ENCODE measurements around the gene INTS7. TPM values are rescaled to one million over a fixed set of nuclear protein-coding genes. Genes with fewer than 3 reads are reported as not detected.

The INTS7 gene
- total and polyA plus RNA-seq, 2 donors from 2014 or later: 5.1 to 9.8 TPM

DNA sequence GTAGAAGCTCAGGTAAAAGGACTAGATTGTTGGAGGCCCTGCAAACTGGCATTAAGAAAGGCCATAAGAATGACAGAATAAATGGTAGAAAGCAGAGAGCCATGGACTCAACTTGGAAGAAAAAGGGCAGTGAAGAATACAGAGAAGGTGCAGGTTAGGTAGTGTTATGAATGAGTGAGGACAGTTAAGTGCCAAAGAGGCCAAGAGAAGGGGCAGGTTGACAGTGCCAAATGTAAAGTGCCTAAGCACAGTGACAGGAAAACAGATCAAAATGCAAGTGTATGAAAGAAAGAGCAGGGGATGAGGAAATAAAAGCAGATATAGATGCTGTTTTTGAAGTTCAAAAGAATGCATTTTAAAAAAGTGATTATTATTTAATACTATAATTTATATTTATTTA is 43.7 kb downstream of the INTS7 start:
- Histone ChIP-seq H3K9ac (ENCODE audit: low read length in 3 of 3) (no peak overlapping the region), H3K27ac (ENCODE audit: low read depth in 2 of 2, low read length in 2 of 2) (no peak overlapping the region), H3K36me3 (ENCODE audit: control insufficient read depth in 2 of 3, insufficient read depth in 3 of 3, low read length in 3 of 3) (no peaks in the 10 kb centered on the region), H3K27me3 (ENCODE audit: control insufficient read depth, insufficient read depth, low read length) (no peaks in the 10 kb centered on the region), H3K9me3 (ENCODE audit: control insufficient read depth in 2 of 3, insufficient read depth in 1 of 3, low read length in 3 of 3) (no peaks in the 10 kb centered on the region), H3K4me1 (ENCODE audit: control insufficient read depth in 2 of 3, insufficient read depth in 2 of 3, low read depth in 1 of 3, low read length in 3 of 3) (no peaks in the 10 kb centered on the region), H3K4me3 (ENCODE audit: low read length in 3 of 3) (no peak overlapping the region)
- intact Hi-C loops (cut with DNase I): no loop called here
- FAIRE-seq: no peak
- DNase-seq: no peak
- TF ChIP-seq, protein P1, sequence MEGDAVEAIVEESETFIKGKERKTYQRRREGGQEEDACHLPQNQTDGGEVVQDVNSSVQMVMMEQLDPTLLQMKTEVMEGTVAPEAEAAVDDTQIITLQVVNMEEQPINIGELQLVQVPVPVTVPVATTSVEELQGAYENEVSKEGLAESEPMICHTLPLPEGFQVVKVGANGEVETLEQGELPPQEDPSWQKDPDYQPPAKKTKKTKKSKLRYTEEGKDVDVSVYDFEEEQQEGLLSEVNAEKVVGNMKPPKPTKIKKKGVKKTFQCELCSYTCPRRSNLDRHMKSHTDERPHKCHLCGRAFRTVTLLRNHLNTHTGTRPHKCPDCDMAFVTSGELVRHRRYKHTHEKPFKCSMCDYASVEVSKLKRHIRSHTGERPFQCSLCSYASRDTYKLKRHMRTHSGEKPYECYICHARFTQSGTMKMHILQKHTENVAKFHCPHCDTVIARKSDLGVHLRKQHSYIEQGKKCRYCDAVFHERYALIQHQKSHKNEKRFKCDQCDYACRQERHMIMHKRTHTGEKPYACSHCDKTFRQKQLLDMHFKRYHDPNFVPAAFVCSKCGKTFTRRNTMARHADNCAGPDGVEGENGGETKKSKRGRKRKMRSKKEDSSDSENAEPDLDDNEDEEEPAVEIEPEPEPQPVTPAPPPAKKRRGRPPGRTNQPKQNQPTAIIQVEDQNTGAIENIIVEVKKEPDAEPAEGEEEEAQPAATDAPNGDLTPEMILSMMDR (IDR thresholded peaks at IDR 0.05; ENCODE audit: borderline replicate concordance, extremely low read depth, insufficient read depth): no peak

DNA sequence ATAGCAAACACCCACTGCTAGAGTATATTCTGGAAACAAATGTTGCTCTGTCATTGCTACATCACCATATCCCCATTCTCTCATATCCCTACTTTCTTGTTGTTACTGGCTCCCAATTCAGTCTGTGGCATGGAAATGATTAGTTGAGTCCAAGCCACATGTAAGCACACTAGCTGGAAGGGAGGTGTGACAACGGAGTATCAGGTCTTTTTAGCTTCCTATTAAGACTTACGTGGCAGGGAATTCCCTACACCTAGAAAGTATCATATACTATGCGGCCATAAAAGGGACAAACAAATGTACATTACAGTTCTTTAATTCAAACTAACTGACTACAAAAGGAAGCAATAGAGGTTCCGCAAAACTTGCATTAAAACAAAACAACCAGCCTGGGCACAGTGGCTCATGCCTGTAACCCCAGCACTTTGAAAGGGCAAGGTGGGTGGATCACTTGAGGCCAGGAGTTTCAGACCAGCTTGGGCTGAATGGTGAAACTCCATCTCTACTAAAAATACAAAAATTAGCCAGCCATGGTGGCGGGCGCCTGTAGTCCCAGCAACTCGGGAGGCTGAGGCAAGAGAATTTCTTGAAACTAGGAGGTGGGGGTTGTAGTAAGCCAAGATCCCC is 48.6 kb downstream of the INTS7 start:
- intact Hi-C loops (cut with DNase I): no loop called here
- Histone ChIP-seq H3K27ac (ENCODE audit: low read depth in 2 of 2, low read length in 2 of 2) (no peak overlapping the region), H3K4me1 (ENCODE audit: control insufficient read depth in 2 of 3, insufficient read depth in 2 of 3, low read depth in 1 of 3, low read length in 3 of 3) (no peaks in the 10 kb centered on the region), H3K27me3 (ENCODE audit: control insufficient read depth, insufficient read depth, low read length) (no peaks in the 10 kb centered on the region), H3K9ac (ENCODE audit: low read length in 3 of 3) (no peak overlapping the region), H3K4me3 (ENCODE audit: low read length in 3 of 3) (no peak overlapping the region), H3K36me3 (ENCODE audit: control insufficient read depth in 2 of 3, insufficient read depth in 3 of 3, low read length in 3 of 3) (peaks cover 0 to 2% (median 0%) of the 10 kb centered on the region in 3 donors), H3K9me3 (ENCODE audit: control insufficient read depth in 2 of 3, insufficient read depth in 1 of 3, low read length in 3 of 3) (no peaks in the 10 kb centered on the region)
- TF ChIP-seq, protein P1 (IDR thresholded peaks at IDR 0.05; ENCODE audit: borderline replicate concordance, extremely low read depth, insufficient read depth): no peak
- FAIRE-seq (no peak), DNase-seq (no peak)

DNA sequence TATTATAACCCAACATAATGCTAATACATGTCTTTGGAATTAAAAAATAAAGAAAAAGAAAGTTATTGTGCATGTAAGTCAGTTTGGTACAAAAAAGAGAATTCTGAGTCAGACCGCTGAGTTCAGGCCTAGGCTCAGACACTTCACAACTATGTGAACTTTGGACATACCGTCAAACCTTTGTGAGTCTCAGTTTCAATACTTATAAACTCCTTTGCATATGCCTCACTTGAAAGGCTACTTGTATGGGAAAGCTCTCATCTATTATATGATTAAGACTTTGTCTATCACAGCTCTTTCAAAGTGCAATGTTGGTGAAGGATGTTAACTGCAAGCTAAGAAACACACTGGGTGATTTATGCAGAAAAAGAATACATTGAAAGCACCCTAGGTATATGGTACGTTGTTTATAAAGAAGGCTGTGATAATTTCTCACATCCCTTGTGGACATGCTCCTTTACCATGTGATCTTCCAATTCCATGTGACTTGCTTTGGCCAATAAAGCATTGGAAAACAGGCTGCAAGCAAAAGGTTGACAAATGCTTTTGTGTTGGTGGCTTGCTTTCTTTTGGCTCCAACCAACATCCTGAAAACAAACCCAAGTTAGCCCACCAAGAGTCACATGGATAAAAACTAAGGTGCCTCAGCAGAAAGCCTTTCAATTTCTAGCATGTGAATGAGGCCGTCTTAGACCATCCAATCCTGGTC is 49.6 kb downstream of the INTS7 start:
- FAIRE-seq: no peak

More for the DNA sequence above, 49.6 kb downstream of the INTS7 start:
- H3K4me1 ChIP-seq (ENCODE audit: control insufficient read depth in 2 of 3, insufficient read depth in 2 of 3, low read depth in 1 of 3, low read length in 3 of 3): no peaks in the 10 kb centered on the region
- intact Hi-C loops (cut with DNase I): no loop called here
- H3K36me3 ChIP-seq (ENCODE audit: control insufficient read depth in 2 of 3, insufficient read depth in 3 of 3, low read length in 3 of 3): peaks cover 0 to 2% (median 0%) of the 10 kb centered on the region in 3 donors
- peak in 1 of 5 donors; percentile 2 for DNase-seq
- no peaks in the 10 kb centered on the region for H3K27me3 ChIP-seq (ENCODE audit: control insufficient read depth, insufficient read depth, low read length)
- no peaks in the 10 kb centered on the region for H3K9me3 ChIP-seq (ENCODE audit: control insufficient read depth in 2 of 3, insufficient read depth in 1 of 3, low read length in 3 of 3)
- H3K4me3 ChIP-seq (ENCODE audit: low read length in 3 of 3): no peak overlapping the region
- no peak overlapping the region for H3K27ac ChIP-seq (ENCODE audit: low read depth in 2 of 2, low read length in 2 of 2)
- TF ChIP-seq, protein P1 (IDR thresholded peaks at IDR 0.05; ENCODE audit: borderline replicate concordance, extremely low read depth, insufficient read depth): no peak
- no peak overlapping the region for H3K9ac ChIP-seq (ENCODE audit: low read length in 3 of 3)

All from kidney (tissue), 14 donors.